GM19463 (cell line): Measurements from ENCODE around the gene DEXI.
"Not testable (repeated sequence)": the region's sequence is repeated elsewhere in the genome, so short reads cannot be mapped to it uniquely, and the experiment has no call there.

Experiments used
- ATAC-seq: cut with Tn5 transposase; IDR thresholded peaks from one replicate; pipeline ENCODE4 v1.9.1; 2021; ENCODE audit warnings: mild to moderate bottlenecking, moderate library complexity; ENCODE audit not compliant: unreplicated experiment

The DEXI gene

DNA sequence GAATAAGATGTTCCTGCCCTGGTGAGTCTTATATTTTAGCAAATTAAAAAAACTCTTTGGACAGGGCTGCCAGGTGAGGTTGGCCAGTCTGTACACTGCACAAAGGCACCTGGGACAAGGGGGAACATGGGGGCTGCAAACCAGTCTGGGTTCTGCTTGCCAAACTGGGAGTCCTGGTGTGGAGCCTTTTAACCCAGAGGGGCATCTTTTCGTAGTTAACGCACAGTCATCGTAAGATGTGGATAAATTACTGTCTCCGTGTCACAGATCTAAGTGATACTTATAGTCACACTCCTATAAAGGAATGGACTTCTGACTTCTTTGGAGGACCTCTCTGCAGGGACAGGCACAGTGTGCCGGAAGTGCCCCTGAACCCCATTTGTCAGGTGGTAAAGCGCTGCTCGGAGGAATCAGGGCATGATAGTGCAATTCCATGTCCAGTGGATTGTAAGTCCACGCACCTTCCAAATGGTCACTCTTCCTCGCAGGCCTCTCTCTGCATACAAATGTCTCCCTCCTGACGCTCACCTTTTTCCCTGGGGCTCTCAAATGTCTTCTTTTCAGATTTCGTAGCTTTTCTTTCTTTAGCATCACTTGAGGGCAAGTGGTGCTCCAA is 14.7 kb downstream of the DEXI start:
- ATAC-seq: no peak

DNA sequence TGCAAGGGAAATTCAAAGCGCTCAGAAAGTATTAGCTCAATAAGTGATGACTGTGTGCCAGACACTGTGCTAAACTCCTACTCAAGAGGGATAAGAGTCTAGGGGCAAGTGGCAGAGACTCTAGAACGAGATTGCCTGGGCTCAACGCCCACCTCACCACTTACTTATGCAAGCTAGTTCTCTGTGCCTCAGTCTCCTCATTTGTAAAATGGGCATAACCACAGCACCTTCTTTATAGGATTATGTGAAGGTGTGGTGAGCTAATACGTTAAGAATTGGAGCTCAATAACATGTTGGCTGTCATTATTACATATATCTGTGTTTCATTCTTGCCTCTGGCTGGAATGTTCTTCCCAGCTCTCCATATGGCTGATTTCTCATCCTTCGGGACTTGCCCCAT is 15.4 kb downstream of the DEXI start:
- no peak for ATAC-seq

DNA sequence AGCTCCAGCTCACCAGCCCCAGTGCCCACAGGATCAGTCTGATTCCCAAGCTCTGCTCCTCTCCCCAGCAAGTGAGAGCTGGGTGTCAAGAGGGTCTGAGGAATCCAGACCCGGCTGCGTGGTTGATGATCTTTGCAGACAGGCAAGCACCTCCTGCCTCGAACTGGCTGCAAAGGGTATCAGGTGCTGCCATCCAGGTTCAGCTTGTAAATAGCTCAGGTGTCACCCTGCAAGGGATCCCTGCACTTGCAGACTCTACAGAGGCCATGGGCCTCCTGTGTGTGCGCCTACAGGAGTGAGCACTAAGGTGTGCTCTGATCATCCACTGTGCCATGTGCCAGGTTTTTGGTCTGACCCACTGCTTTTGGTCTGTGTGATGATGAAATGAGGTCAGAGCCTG is 16.2 kb downstream of the DEXI start:
- ATAC-seq: no peak

DNA sequence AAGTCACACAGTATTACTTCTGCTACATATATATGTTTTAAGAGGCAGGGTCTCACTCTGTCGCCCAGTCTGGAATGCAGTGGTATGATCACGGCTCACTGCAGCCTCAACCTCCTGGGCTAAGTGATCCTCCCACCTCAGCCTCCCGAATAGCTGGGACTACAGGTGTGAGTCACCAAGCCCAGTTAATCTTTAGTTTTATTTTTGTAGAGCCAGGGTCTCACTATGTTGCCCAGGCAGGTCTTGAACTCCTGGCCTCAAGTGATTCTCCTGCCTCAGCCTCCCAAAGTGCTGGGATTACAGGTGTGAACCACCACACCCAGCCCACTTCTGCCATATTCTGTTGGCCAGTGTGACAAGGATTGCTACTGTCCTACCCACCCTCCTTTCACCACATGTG is 17.0 kb downstream of the DEXI start:
- ATAC-seq: not testable (repeated sequence)

DNA sequence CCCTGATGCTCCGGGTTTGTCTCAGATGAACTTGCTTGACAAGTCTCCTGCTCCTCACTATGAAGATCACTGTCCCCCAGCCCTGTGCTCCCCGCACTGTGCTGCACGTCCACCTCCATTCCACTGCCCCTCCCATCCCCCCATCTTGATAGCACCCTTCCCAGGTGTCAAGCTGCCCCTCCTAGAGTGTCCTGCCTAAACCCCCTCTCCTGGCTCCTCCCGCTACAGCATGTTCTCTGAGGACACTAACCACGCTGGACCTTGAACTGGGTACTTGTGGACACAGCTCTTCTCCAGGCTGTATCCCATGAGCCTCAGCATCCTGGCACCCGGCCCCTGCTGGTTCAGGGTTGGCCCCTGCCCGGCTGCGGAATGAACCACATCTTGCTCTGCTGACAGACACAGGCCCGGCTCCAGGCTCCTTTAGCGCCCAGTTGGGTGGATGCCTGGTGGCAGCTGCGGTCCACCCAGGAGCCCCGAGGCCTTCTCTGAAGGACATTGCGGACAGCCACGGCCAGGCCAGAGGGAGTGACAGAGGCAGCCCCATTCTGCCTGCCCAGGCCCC is 18.5 kb downstream of the DEXI start:
- no peak for ATAC-seq

DNA sequence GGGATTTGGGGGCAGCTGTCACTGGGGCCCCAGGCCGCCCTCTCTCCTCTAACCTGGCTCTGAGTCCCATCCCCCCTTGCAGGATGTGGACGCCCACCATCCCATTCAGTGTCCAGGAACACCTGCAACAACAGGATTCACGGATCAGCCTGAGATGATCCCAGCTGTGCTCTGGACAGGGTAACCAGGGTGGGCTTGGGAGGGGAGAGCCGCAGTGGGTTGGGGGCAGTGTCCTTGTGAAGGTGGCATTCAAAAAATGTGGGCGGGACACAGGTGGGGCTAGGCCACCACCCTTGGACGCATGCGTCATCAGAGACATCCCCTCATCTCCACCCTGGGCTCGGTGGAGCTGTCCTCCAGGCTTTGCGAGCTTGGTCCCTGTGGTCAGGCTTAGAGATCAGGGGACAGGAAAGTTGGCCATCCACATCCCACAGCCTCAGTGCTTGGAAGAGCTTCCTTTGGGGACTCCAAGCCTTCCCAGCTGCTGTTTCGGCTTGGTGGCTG is 19.1 kb downstream of the DEXI start:
- no peak for ATAC-seq

DNA sequence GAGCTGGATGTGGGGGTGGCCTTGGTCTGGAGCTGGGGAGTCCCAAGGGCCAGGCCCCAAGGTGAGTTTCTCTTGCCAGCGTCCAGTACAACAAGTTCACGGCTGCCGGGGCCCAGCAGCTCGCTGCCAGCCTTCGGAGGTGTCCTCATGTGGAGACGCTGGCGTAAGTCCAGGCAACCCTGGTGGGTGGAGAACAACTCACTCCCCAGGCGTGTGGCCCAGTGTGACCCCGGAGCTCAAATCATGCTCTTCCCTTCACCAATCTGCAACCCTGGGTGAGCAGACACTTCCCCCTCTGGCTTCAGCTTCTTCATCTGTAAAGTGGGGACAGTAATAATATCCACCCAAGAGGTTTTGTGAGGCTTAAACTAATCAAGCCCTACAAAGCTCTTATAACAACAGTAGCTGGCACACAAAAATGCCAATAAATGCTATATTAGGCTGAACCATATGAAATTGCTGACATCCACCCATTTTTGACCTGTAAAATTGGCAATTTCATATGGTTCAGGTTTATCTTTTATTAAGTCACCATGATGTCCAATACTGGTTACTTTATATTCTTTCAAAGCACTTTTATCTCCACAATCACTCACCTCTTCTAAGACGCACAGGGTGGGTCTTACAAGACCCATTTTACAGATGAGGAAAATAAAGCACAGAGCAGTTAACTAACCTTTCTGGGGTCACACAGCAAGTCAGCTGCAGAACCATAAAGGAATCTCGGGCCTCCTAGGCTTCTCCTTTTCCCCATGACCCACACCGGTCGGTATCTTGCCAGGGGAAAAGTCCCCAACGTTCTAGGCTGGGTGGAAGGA is 19.7 kb downstream of the DEXI start:
- ATAC-seq: no peak

DNA sequence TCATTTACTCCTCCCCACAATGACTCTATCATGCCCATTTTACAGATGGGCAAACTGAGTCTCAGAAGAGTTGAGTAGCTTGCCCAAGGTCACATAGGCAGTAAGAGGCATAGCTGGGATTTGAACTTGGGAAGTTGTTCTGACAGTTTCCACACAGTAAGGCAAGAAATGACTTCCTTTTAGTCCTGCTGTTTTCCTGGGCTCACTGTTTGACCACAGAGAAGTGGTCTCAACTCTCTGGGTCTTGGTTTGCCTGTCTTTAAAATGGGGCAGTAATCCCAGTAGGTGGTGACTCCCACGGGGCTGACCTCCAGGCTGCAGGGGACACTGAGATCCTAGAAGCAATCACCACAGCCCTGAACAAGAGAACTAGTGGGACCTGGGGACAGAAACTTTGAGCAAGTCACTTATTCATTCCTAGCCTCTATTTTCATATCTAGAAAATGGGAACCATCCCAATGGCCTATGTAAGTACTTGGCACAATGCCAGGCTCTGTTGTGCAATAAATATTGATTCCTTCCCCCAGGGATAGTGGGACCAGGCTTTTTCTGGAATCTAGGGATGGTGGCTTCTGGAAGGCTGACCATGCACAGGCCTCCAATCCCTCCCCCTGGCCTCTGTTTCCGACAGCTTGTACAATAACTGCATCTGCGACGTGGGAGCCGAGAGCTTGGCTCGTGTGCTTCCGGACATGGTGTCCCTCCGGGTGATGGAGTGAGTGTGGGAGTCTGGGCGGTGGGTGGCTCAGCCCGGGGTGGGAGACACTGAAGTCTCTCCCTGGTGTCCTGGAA is 20.5 kb downstream of the DEXI start:
- no peak for ATAC-seq

DNA sequence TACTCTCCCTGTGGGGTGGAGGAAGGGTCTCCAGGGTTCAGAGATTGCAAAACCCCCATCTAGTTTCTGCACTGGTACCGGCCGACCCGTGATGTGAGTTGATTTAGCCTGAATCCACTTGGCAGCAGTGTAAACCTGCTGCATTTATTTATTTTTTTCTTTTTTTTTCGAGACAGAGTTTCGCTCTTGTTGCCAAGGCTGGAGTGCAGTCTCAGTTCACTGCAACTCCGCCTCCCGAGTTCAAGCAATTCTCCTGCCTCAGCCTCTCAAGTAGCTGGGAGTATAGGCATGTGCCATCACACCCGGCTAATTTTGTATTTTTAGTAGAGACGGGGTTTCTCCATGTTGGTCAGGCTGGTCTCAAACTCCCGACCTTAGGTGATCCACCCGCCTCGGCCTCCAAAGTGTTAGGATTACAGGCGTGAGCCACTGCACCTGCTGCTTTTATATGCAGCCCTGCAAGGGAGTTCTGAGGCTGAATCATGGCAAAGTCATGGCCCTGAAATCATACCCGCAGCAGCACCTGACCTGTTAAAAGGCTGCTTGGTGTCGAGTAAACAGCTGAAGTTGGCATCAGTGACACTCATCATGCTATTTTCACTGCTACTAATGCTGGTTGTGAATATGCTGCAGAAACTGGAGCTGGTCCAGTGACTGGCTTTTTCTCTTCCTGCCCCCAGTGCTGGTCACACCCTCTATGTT is 21.4 kb downstream of the DEXI start:
- ATAC-seq: no peak

DNA sequence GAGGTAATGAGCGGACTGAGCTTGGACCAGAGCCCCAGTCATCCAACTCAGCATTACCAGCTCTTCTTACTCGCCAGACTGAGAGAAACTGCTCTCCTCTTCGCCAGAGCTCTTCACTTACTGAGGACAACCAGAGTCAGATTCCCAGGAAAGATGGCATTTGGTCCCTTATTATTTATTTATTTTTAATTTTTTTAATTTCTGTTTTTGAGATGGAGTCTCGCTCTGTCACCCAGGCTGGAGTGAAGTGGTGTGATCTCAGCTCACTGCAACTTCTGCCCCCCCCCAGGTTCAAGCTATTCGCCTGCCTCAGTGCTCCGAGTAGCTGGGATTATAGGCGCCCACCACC is 23.3 kb downstream of the DEXI start:
- no peak for ATAC-seq

DNA sequence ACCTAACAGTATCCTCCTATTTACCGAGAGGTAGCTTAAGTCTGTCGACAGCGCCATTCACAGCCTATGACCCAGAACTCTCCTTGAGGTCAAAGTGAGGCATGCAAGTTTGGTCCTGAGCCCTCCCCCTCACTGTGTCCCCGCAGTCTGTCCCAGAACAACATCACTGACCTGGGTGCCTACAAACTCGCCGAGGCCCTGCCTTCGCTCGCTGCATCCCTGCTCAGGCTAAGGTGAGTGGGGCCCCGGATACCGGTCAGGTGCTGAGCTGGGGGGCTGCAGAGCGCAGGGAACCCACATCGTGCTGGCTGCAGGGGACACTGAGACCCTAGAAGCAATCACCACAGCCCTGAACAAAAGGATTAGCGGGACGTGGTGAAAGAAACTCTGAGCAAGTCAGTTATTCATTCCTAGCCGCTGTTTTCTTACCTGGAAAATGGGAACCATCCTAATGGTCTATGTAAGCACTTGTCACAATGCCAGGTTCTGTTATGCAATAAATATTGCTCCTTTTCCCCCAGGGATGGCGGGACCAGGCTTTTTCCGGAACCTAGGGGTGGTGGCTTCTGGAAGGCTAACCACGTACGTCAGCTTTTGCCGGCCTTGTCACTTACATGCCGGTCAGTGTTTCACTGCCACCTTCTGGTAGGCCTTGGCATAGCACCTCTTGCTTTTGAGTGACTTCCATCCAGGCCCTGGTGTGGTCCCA is 23.8 kb downstream of the DEXI start:
- no peak for ATAC-seq

DNA sequence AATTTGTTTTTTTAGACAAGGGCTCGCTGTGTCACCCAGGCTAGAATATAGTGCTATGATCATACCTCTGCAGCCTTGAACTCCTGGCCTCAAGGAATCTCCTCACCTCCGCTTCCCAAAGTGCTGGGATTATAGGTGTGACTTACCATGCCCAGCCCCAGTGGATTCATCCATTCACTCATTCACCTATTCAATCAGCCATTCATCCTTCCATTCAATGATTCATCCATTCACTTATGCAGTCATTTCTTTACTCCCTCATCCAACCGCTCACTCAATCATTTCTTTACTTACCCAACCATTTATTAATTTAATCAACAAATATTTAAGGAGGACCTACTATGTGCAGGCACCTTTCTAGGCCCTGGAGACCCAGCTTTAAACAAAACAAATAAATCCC is 25.7 kb downstream of the DEXI start:
- no peak for ATAC-seq

DNA sequence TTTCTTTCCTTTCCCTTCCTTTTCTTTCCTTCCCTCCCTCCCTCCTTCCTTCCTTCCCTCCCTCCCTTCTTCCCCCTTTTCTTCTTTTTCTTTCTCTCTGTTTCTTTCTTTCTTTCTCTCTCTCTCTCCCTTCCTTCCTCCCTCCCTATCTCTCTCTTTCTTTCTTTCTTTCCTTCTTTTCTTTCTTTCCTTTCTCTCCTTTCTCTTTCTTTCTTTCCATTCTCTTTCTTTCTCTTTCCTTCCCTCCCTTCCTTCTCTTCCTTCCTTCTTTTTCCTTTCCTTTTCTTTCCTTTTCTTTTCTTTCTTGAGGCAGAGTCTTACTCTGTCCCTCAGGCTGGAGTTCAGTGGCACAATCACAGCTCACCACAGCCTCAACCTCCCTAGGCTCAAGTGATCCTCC is 31.0 kb downstream of the DEXI start:
- no peak for ATAC-seq

DNA sequence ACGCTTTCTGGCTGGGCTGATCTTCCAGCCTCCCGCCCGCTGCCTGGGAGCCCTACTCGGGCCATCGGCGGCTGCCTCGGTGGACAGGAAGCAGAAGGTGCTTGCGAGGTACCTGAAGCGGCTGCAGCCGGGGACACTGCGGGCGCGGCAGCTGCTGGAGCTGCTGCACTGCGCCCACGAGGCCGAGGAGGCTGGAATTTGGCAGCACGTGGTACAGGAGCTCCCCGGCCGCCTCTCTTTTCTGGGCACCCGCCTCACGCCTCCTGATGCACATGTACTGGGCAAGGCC is 34.6 kb downstream of the DEXI start:
- no peak for ATAC-seq

DNA sequence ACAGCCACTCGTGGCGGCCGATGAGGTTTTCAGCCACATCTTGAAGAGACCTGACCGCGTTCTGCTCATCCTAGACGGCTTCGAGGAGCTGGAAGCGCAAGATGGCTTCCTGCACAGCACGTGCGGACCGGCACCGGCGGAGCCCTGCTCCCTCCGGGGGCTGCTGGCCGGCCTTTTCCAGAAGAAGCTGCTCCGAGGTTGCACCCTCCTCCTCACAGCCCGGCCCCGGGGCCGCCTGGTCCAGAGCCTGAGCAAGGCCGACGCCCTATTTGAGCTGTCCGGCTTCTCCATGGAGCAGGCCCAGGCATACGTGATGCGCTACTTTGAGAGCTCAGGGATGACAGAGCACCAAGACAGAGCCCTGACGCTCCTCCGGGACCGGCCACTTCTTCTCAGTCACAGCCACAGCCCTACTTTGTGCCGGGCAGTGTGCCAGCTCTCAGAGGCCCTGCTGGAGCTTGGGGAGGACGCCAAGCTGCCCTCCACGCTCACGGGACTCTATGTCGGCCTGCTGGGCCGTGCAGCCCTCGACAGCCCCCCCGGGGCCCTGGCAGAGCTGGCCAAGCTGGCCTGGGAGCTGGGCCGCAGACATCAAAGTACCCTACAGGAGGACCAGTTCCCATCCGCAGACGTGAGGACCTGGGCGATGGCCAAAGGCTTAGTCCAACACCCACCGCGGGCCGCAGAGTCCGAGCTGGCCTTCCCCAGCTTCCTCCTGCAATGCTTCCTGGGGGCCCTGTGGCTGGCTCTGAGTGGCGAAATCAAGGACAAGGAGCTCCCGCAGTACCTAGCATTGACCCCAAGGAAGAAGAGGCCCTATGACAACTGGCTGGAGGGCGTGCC is 35.1 kb downstream of the DEXI start:
- no peak for ATAC-seq

DNA sequence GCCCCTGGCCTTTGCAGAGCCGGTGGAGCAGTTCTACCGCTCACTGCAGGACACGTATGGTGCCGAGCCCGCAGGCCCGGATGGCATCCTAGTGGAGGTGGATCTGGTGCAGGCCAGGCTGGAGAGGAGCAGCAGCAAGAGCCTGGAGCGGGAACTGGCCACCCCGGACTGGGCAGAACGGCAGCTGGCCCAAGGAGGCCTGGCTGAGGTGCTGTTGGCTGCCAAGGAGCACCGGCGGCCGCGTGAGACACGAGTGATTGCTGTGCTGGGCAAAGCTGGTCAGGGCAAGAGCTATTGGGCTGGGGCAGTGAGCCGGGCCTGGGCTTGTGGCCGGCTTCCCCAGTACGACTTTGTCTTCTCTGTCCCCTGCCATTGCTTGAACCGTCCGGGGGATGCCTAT is 35.8 kb downstream of the DEXI start:
- no peak for ATAC-seq

DNA sequence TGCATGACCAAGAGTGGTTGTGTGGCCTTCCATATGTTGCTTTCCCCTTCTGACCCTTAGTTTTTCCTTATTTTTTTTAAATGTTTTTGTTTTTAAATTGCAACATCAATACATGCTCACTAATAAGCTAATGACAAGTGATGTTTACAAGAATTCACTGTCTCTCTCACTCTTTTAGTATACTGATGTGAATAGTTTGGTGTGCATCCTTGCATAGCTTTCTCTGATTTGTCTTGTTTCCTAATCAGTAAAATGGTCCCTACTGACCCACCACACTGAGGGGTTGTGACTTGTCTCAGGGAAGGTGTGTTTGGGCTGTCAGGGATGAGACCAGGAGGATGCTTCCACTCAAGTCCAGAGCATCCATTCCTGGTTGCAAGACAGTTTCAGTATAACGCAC is 39.3 kb downstream of the DEXI start:
- no peak for ATAC-seq

DNA sequence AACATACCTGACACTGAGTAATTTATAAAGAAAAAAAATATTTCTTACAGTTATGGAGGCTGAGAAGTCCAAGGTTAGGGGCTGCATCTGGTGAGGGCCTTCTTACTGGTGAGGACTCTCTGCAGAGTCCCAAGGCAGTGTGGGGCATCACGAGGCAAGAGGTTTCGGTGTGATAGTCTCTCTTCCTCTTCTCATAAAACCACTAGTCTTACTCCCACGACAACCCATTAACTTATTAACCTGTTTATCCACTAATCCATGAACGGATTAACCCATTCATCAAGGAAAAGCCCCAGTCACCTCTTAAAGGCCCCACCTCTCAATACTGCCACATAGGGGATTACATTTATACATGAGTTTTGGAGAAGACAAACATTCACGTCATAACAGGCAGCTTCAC is 45.1 kb downstream of the DEXI start:
- ATAC-seq: peak; percentile 81

DNA sequence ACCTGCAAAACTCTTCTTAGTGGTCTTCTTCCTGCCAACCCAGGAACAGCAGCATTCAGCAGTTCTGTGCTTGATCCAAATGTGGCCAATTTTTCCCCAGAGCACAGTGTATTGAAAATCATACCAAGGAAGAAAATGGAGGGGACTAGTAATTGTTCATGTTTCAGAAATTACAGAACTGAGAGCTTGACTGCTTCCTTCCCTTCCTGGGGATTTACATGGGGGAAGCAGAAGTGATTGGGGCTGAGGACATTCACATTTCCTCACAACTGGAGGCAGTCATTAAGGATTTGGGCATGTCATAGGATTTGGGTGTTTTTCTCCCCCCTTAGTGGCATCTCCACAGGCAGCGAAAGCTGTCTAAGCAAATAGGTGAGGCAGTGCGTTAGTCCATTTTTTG is 45.5 kb downstream of the DEXI start:
- ATAC-seq: no peak

DNA sequence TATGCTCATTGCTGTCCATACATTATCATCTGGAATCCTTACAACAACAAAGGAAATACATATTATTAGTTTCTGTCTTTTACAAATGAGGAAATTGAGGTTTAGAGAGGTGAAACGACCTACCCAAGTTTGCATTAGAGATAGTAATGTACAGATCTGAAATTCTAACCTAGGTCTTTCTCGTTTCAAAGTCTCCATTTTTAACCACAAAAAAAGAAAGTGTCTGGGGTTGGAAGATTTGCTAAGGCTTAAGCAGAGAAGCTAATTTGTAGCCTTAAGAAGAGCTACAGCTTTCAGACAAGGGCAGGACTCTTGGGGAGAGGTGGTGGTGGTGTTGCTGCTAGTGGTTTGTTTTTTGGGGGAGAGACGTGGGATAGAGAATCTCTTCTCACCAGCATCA is 46.1 kb downstream of the DEXI start:
- ATAC-seq: no peak
